ENCODE results near the gene NAA16.

NAA16 gene

GRCh38 chr13:41286370-41286769 is 24.7 kb upstream of the NAA16 start:
- H3K27ac ChIP-seq, result no peak overlapping the region
- H3K9me3 ChIP-seq, result no peaks in the 10 kb centered on the region
- no peak for TF ChIP-seq CTCF (IDR thresholded peaks at IDR 0.05)
- H3K4me3 ChIP-seq (ENCODE audit: low read depth in 1 of 2, low read length in 1 of 2), result no peak overlapping the region
- peaks cover 46% of the 10 kb centered on the region for H3K27me3 ChIP-seq
- H3K4me1 ChIP-seq (ENCODE audit: control insufficient read depth in 1 of 2, insufficient read depth in 1 of 2, low read depth in 1 of 2, low read length in 1 of 2), result peaks cover 13 to 17% of the 10 kb centered on the region in 2 experiments
- H3K36me3 ChIP-seq, result no peaks in the 10 kb centered on the region

- Histone ChIP-seq H3K27ac (no peak overlapping the region), H3K27me3 (peaks cover 54% of the 10 kb centered on the region), H3K4me1 (ENCODE audit: control insufficient read depth in 1 of 2, insufficient read depth in 1 of 2, low read depth in 1 of 2, low read length in 1 of 2) (peaks cover 7 to 10% of the 10 kb centered on the region in 2 experiments), H3K4me3 (ENCODE audit: low read depth in 1 of 2, low read length in 1 of 2) (no peak overlapping the region), H3K9me3 (no peaks in the 10 kb centered on the region), H3K36me3 (no peaks in the 10 kb centered on the region)
- TF ChIP-seq CTCF (IDR thresholded peaks at IDR 0.05), result no peak
These were observed 21.6 kb upstream of the NAA16 start for GRCh38 chr13:41289463-41289881.

GRCh38 chr13:41291246-41291645 is 19.8 kb upstream of the NAA16 start:
- H3K4me1 ChIP-seq (ENCODE audit: control insufficient read depth in 1 of 2, insufficient read depth in 1 of 2, low read depth in 1 of 2, low read length in 1 of 2), result peaks cover 7 to 10% of the 10 kb centered on the region in 2 experiments
- no peak for TF ChIP-seq CTCF (IDR thresholded peaks at IDR 0.05)
- no peak overlapping the region for H3K4me3 ChIP-seq (ENCODE audit: low read depth in 1 of 2, low read length in 1 of 2)
- H3K36me3 ChIP-seq, result no peaks in the 10 kb centered on the region
- H3K27ac ChIP-seq, result no peak overlapping the region
- H3K27me3 ChIP-seq, result peaks cover 38% of the 10 kb centered on the region
- no peaks in the 10 kb centered on the region for H3K9me3 ChIP-seq

- Histone ChIP-seq H3K36me3 (no peaks in the 10 kb centered on the region), H3K4me1 (ENCODE audit: control insufficient read depth in 1 of 2, insufficient read depth in 1 of 2, low read depth in 1 of 2, low read length in 1 of 2) (peaks cover 7 to 10% of the 10 kb centered on the region in 2 experiments), H3K27me3 (peaks cover 18% of the 10 kb centered on the region), H3K27ac (no peak overlapping the region), H3K4me3 (ENCODE audit: low read depth in 1 of 2, low read length in 1 of 2) (no peak overlapping the region), H3K9me3 (no peaks in the 10 kb centered on the region)
- no peak for TF ChIP-seq CTCF (IDR thresholded peaks at IDR 0.05)
These were observed 17.8 kb upstream of the NAA16 start for GRCh38 chr13:41293272-41293671.

GRCh38 chr13:41294914-41295313 is 16.2 kb upstream of the NAA16 start:
- H3K9me3 ChIP-seq, result no peaks in the 10 kb centered on the region
- H3K27me3 ChIP-seq, result peaks cover 11% of the 10 kb centered on the region
- H3K4me1 ChIP-seq (ENCODE audit: control insufficient read depth in 1 of 2, insufficient read depth in 1 of 2, low read depth in 1 of 2, low read length in 1 of 2), result peaks cover under 1 to 3% of the 10 kb centered on the region in 2 experiments
- no peaks in the 10 kb centered on the region for H3K36me3 ChIP-seq
- H3K27ac ChIP-seq, result no peak overlapping the region
- no peak for TF ChIP-seq CTCF (IDR thresholded peaks at IDR 0.05)
- H3K4me3 ChIP-seq (ENCODE audit: low read depth in 1 of 2, low read length in 1 of 2), result no peak overlapping the region

GRCh38 chr13:41295973-41296372 is 15.1 kb upstream of the NAA16 start:
- no peak for TF ChIP-seq CTCF (IDR thresholded peaks at IDR 0.05)
- Histone ChIP-seq H3K9me3 (no peaks in the 10 kb centered on the region), H3K27ac (no peak overlapping the region), H3K36me3 (no peaks in the 10 kb centered on the region), H3K4me3 (ENCODE audit: low read depth in 1 of 2, low read length in 1 of 2) (no peak overlapping the region), H3K4me1 (ENCODE audit: control insufficient read depth in 1 of 2, insufficient read depth in 1 of 2, low read depth in 1 of 2, low read length in 1 of 2) (no peaks in the 10 kb centered on the region), H3K27me3 (peaks cover 11% of the 10 kb centered on the region)
